Adrenal gland (tissue), 12 donors: ENCODE data around the gene MPPED1. TPM values are rescaled to one million over a fixed set of nuclear protein-coding genes. Genes with fewer than 3 reads are reported as not detected.
A peak's percentile ranks its signal among the peaks of the same experiment; 100 is the strongest.

ENCODE experiments used
- DNase-seq, 7 donors: peaks; one replicate each; pipeline ENCODE4 v3.0.0-alpha.2; 2019 to 2020
- H3K27ac ChIP-seq, 5 donors: fragments of 200-600 bp; sonication (generic) in 4 of 5; 1 replicate in 3 of 5; 2 replicates in 2 of 5; pipeline versions ENCODE4 v1.5.1 to v1.8.0; 2016 to 2020; ENCODE audit warnings: mild to moderate bottlenecking in 1 of 5
- H3K27me3 ChIP-seq: fragments of 200-600 bp; 2 replicates; pipeline ENCODE4 v1.8.0; 2021
- H3K36me3 ChIP-seq, 2 donors: fragments of 200-600 bp; replicated peaks in 1 of 2; 1 replicate in 1 of 2; 2 replicates in 1 of 2; pipeline versions ENCODE4 v1.5.1 to v1.8.0; 2018 to 2022
- H3K4me1 ChIP-seq, 2 donors: fragments of 200-600 bp; replicated peaks in 1 of 2; 1 replicate in 1 of 2; 2 replicates in 1 of 2; pipeline versions ENCODE4 v1.5.1 to v1.8.0; 2018 to 2021
- H3K4me3 ChIP-seq, 4 donors: fragments of 200-600 bp; sonication (generic) in 3 of 4; one replicate each; pipeline ENCODE4 v1.5.1; 2016 to 2018
- H3K9me3 ChIP-seq, 3 donors: fragments of 200-600 bp; sonication (generic) in 1 of 3; replicated peaks in 1 of 3; 1 replicate in 2 of 3; 2 replicates in 1 of 3; pipeline versions ENCODE4 v1.5.1 to v1.8.0; 2016 to 2021
- POLR2A ChIP-seq, 2 donors: fragments of 450-650 bp; IDR thresholded peaks; one replicate each; pipeline ENCODE4 v1.6.1; 2017; ENCODE audit warnings: antibody characterized with exemption in 2 of 2, mild to moderate bottlenecking in 2 of 2, moderate library complexity in 1 of 2
- WGBS, 4 donors: extraction: QIAGEN DNeasy Blood & Tissue Kit in 2 of 4; methylation state at CpG; one replicate each; pipeline versions ENCODE4 v1.1.5 to v1.1.7; 2013 to 2017; 5-methylcytosine and 5-hydroxymethylcytosine counted together
- intact Hi-C, 2 donors: fragments of 100-400 bp; cut with DNase I; formaldehyde crosslinking; loops; one replicate each; pipeline versions ENCODE4 v1.14.1 to v1.15.0; 2022 to 2023
- polyA plus RNA-seq, 3 donors: library from polyadenylated mRNA; stranded (reverse); fragments of 200-250 nt in 2 of 3; fragments of 350-450 nt in 1 of 3; fragmentation: Illumina TruSeq in 1 of 3; extraction: RNeasy Lipid Tissue Mini Kit (QIAGEN cat#74804) in 1 of 3; gene quantifications; one replicate each; pipeline ENCODE4 v1.2.3, GENCODE V29; 2013 to 2014
- total RNA-seq, 9 donors: library from RNA; depleted of rRNA in 4 of 9; stranded (reverse); fragments of >200 nt in 4 of 9; fragments of 120-200 nt in 1 of 9; fragmentation: NEBNext Ultra II Directional in 1 of 9; extraction: Animal tissue kit (Norgen Biotek cat#: 25700) in 1 of 9; gene quantifications; one replicate each; pipeline versions ENCODE4 v1.1.0 to v1.2.4, GENCODE V29; 2013 to 2023
- TF ChIP-seq, protein P1 (sequence below), 6 experiments: fragments of 450-650 bp in 4 of 6; fragments of 200-600 bp in 2 of 6; sonication (generic) in 1 of 6; IDR thresholded peaks; 1 replicate in 5 of 6; 2 replicates in 1 of 6; pipeline versions ENCODE4 v1.5.1 to v1.8.0; 2016 to 2021; ENCODE audit warnings: antibody characterized with exemption in 6 of 6, mild to moderate bottlenecking in 2 of 6, moderate library complexity in 1 of 6
- donor health status: healthy with polysubstance abuse.
- donor health status: Bipolar disorder and iron deficiency.
- donor health status: DM: yes; HTN: yes; CAD: no.
- donor health status: DM: no; HTN: no; CAD: no.
- donor health status: DM: no; HTN: no; CAD: no.
- donor health status: DM: yes; HTN: yes; CAD: no.

Gene MPPED1
- total and polyA plus RNA-seq, 12 donors = 0.07 to 0.44 (median 0.11) TPM; not detected in 8

GRCh38 chr22:43537019-43537585, 125.3 kb downstream of the MPPED1 start:
- intact Hi-C loops = no loop called here
- Histone ChIP-seq H3K4me1 (no peaks in the 10 kb centered on the region), H3K36me3 (no peaks in the 10 kb centered on the region), H3K9me3 (peaks cover 0 to 4% (median 0%) of the 10 kb centered on the region in 3 donors), H3K27ac (no peak overlapping the region), H3K27me3 (no peaks in the 10 kb centered on the region), H3K4me3 (no peak overlapping the region)
- no peak for TF ChIP-seq POLR2A (IDR thresholded peaks at IDR 0.05)
- TF ChIP-seq, protein P1, sequence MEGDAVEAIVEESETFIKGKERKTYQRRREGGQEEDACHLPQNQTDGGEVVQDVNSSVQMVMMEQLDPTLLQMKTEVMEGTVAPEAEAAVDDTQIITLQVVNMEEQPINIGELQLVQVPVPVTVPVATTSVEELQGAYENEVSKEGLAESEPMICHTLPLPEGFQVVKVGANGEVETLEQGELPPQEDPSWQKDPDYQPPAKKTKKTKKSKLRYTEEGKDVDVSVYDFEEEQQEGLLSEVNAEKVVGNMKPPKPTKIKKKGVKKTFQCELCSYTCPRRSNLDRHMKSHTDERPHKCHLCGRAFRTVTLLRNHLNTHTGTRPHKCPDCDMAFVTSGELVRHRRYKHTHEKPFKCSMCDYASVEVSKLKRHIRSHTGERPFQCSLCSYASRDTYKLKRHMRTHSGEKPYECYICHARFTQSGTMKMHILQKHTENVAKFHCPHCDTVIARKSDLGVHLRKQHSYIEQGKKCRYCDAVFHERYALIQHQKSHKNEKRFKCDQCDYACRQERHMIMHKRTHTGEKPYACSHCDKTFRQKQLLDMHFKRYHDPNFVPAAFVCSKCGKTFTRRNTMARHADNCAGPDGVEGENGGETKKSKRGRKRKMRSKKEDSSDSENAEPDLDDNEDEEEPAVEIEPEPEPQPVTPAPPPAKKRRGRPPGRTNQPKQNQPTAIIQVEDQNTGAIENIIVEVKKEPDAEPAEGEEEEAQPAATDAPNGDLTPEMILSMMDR (IDR thresholded peaks at IDR 0.05) = no peak
- DNase-seq = peak in 1 of 7 donors; percentile 23
- 90 to 96% (median 93%) methylated on average over 13 to 14 of the region's 14 CpGs for WGBS, 4 donors

GRCh38 chr22:43539572-43540528, 128.0 kb downstream of the MPPED1 start:
- peaks cover 0 to 4% (median 0%) of the 10 kb centered on the region in 3 donors for H3K9me3 ChIP-seq
- peak in 1 of 7 donors; percentile 31 for DNase-seq
- H3K4me3 ChIP-seq = no peak overlapping the region
- H3K27ac ChIP-seq = no peak overlapping the region
- TF ChIP-seq, protein P1 (IDR thresholded peaks at IDR 0.05) = no peak
- TF ChIP-seq POLR2A (IDR thresholded peaks at IDR 0.05) = no peak
- no peaks in the 10 kb centered on the region for H3K4me1 ChIP-seq
- no peaks in the 10 kb centered on the region for H3K36me3 ChIP-seq
- 86 to 89% (median 87%) methylated on average over 31 of the region's 31 CpGs for WGBS, 4 donors
- intact Hi-C loops = no loop called here
- no peaks in the 10 kb centered on the region for H3K27me3 ChIP-seq

DNA sequence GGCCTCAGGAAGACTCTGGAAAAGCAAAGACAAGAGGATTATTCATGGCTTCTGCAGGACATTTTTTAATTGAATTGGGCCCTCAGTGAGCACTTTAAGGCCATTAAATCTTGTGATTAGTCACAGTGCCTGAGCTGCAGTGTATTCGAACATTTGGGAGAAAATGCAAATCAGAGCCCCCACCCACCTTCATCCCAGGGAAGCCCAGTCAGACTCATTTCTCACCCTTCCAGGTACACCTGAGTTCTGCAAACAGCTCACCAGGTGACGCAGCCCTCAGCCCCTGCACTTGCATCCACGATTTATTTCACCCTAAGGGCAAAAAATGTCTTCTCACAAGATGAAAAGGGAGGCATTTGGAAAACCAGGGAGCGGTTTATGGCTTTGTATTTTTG, 128.7 kb downstream of the MPPED1 start:
- intact Hi-C loops = no loop called here
- H3K27me3 ChIP-seq = no peaks in the 10 kb centered on the region
- H3K27ac ChIP-seq = no peak overlapping the region
- H3K36me3 ChIP-seq = no peaks in the 10 kb centered on the region
- TF ChIP-seq POLR2A (IDR thresholded peaks at IDR 0.05) = no peak
- TF ChIP-seq, protein P1 (IDR thresholded peaks at IDR 0.05) = no peak
- no peak overlapping the region for H3K4me3 ChIP-seq
- 66 to 84% (median 77%) methylated on average over 4 of the region's 4 CpGs for WGBS, 4 donors
- H3K9me3 ChIP-seq = peaks cover 0 to 4% (median 0%) of the 10 kb centered on the region in 3 donors
- peak in 1 of 7 donors; percentile 28 for DNase-seq
- no peaks in the 10 kb centered on the region for H3K4me1 ChIP-seq

GRCh38 chr22:43541022-43541421, 129.2 kb downstream of the MPPED1 start:
- WGBS, 4 donors = 86 to 92% (median 88%) methylated on average over 4 to 6 of the region's 6 CpGs
- Histone ChIP-seq H3K27ac (no peak overlapping the region), H3K27me3 (no peaks in the 10 kb centered on the region), H3K4me1 (no peaks in the 10 kb centered on the region), H3K9me3 (peaks cover 0 to 4% (median 0%) of the 10 kb centered on the region in 3 donors), H3K36me3 (no peaks in the 10 kb centered on the region), H3K4me3 (no peak overlapping the region)
- peak in 1 of 7 donors; percentile 11 for DNase-seq
- TF ChIP-seq, protein P1 (IDR thresholded peaks at IDR 0.05) = no peak
- no peak for TF ChIP-seq POLR2A (IDR thresholded peaks at IDR 0.05)
- intact Hi-C loops = no loop called here
